ENCODE data around the gene MAPK11. TPM values are rescaled to one million over a fixed set of nuclear protein-coding genes. Genes with fewer than 3 reads are reported as not detected.

MAPK11 gene
- total RNA-seq, 2 donors from 2014 or later, result 0.33 to 0.40 TPM

DNA sequence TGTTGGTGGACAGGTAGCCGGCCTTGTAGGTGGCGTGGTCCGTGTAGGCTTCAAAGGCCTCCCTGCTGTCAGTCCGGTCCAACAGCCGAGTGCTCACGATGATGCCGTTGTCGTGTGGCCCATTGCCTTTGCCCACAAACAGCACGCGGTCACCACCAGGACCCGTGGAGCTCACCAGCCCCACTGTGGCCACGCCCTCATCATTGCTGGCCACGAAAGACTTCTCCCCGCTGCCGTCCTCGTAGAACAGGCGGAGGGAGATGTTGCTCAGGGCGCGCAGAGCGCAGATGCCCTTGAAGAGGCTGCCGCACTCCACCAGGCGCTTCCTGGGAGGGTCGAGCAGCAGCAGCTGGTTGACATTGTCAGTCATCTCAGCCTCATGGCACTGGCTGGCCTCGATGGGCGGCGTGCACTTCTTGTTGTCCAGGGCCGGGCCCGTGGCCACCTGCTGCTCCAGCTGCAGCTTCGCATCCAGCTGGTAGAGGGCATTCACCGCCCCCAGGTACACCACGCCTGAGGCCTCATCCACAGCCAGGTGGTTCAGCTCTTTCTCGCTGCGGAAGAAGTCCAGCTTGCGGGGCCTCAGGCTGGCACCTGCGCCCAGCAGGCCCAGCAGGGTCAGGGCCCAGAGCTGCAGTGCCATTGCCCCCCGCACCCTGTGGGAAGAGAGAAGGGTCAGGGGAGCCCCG, 19.9 kb upstream of the MAPK11 start:
- 95 to 96% methylated on average over 35 to 37 of the region's 37 CpGs for WGBS, 2 experiments (ENCODE audit: insufficient coverage in 1 of 2, insufficient read length in 1 of 2)
- H3K4me1 Mint-ChIP-seq, result peaks cover 8% of the 10 kb centered on the region
- H3K36me3 Mint-ChIP-seq (ENCODE audit: low read depth), result peaks cover 13% of the 10 kb centered on the region
- Histone ChIP-seq H3K4me3 (ENCODE audit: low read length) (no peak overlapping the region), H3K27me3 (ENCODE audit: control insufficient read depth, insufficient read depth, low read length, poor library complexity, severe bottlenecking) (no peaks in the 10 kb centered on the region), H3K36me3 (ENCODE audit: control insufficient read depth, insufficient read depth, low read length) (peaks cover 16% of the 10 kb centered on the region), H3K9me3 (ENCODE audit: control insufficient read depth, low read length) (no peaks in the 10 kb centered on the region), H3K27ac (ENCODE audit: low read depth, low read length) (no peak overlapping the region), H3K9ac (ENCODE audit: extremely low read depth, low read length, poor library complexity, severe bottlenecking) (no peak overlapping the region), H3K4me1 (ENCODE audit: control insufficient read depth, insufficient read depth, low read length) (peaks cover 15% of the 10 kb centered on the region)
- H3K27me3 Mint-ChIP-seq (ENCODE audit: insufficient read depth), result no peaks in the 10 kb centered on the region
- no peak for DNase-seq
- no peak overlapping the region for H3K27ac Mint-ChIP-seq
- TF ChIP-seq, protein P1, sequence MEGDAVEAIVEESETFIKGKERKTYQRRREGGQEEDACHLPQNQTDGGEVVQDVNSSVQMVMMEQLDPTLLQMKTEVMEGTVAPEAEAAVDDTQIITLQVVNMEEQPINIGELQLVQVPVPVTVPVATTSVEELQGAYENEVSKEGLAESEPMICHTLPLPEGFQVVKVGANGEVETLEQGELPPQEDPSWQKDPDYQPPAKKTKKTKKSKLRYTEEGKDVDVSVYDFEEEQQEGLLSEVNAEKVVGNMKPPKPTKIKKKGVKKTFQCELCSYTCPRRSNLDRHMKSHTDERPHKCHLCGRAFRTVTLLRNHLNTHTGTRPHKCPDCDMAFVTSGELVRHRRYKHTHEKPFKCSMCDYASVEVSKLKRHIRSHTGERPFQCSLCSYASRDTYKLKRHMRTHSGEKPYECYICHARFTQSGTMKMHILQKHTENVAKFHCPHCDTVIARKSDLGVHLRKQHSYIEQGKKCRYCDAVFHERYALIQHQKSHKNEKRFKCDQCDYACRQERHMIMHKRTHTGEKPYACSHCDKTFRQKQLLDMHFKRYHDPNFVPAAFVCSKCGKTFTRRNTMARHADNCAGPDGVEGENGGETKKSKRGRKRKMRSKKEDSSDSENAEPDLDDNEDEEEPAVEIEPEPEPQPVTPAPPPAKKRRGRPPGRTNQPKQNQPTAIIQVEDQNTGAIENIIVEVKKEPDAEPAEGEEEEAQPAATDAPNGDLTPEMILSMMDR (conservative IDR thresholded peaks at IDR 0.05), result no peak
- H3K9me3 Mint-ChIP-seq, result no peaks in the 10 kb centered on the region
- H3K4me3 Mint-ChIP-seq, result no peak overlapping the region

DNA sequence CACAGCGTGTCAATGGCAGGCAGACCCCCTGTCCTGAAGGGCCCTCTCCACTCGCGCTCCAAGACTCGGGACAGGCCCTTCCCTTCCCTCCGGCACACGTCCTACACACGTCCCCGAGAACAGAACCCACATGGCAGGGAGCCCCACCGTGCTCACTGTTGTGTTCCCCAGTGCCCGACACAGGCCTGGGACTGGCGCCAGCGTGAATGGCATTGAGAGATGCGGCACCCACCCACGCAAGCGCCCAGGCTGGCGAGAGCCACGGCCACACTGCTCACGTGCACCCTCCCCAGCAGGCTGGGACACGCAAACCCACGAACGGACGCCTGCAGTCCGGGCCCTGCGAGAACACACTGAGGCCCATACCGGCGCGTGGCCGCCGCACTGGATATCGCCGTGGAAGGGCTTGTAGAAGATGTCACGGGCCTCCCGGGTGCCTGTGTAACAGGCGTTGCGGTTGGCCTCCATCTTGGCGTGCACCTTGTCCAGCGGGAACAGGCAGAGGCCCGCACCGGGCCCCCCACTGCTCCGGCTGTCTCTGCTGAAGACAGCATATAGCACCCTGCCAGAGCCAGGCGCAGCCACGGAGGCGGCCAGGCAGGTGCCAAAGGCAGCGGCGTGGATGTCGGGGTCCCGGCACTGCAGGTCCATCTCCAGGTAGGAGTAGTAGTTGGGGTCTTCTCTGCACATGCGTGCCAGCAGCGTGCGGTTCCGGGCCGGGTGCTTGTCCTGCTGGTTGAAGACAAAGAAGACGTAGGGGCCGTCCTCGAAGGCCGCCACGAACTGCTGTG, 19.2 kb upstream of the MAPK11 start:
- TF ChIP-seq, protein P1 (conservative IDR thresholded peaks at IDR 0.05), result no peak
- no peaks in the 10 kb centered on the region for H3K9me3 Mint-ChIP-seq
- H3K4me3 Mint-ChIP-seq, result no peak overlapping the region
- Histone ChIP-seq H3K9ac (ENCODE audit: extremely low read depth, low read length, poor library complexity, severe bottlenecking) (no peak overlapping the region), H3K4me1 (ENCODE audit: control insufficient read depth, insufficient read depth, low read length) (peaks cover 15% of the 10 kb centered on the region), H3K27me3 (ENCODE audit: control insufficient read depth, insufficient read depth, low read length, poor library complexity, severe bottlenecking) (no peaks in the 10 kb centered on the region), H3K36me3 (ENCODE audit: control insufficient read depth, insufficient read depth, low read length) (peaks cover 16% of the 10 kb centered on the region), H3K9me3 (ENCODE audit: control insufficient read depth, low read length) (no peaks in the 10 kb centered on the region), H3K4me3 (ENCODE audit: low read length) (no peak overlapping the region), H3K27ac (ENCODE audit: low read depth, low read length) (no peak overlapping the region)
- peaks cover 8% of the 10 kb centered on the region for H3K4me1 Mint-ChIP-seq
- no peaks in the 10 kb centered on the region for H3K27me3 Mint-ChIP-seq (ENCODE audit: insufficient read depth)
- no peak overlapping the region for H3K27ac Mint-ChIP-seq
- DNase-seq, result no peak
- peaks cover 17% of the 10 kb centered on the region for H3K36me3 Mint-ChIP-seq (ENCODE audit: low read depth)
- WGBS, 2 experiments (ENCODE audit: insufficient coverage in 1 of 2, insufficient read length in 1 of 2), result 97 to 98% methylated on average over 44 to 57 of the region's 57 CpGs

DNA sequence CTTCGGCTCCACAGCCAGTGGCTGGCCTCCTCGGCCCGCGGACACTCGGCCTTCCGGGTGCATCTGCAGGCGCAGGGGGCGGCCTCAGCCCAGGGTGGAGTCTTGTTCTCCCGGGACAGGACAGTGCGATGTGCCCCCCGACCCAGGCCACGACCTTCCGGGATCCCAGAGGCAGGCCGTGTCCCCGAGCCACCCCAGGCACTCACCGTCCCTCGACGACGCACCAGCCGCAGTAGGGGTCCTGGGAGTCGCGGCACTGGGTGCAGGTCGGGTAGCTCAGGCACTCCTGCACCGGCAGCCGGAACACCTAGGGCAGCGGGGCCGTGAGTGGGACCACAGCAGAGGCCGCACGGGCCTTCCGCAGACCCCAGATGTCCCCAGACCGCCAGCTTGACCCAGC, 17.6 kb upstream of the MAPK11 start:
- H3K4me1 Mint-ChIP-seq, result peaks cover 2% of the 10 kb centered on the region
- Histone ChIP-seq H3K27ac (ENCODE audit: low read depth, low read length) (no peak overlapping the region), H3K27me3 (ENCODE audit: control insufficient read depth, insufficient read depth, low read length, poor library complexity, severe bottlenecking) (no peaks in the 10 kb centered on the region), H3K9ac (ENCODE audit: extremely low read depth, low read length, poor library complexity, severe bottlenecking) (no peak overlapping the region), H3K36me3 (ENCODE audit: control insufficient read depth, insufficient read depth, low read length) (peaks cover 18% of the 10 kb centered on the region), H3K4me1 (ENCODE audit: control insufficient read depth, insufficient read depth, low read length) (peaks cover under 1% of the 10 kb centered on the region), H3K9me3 (ENCODE audit: control insufficient read depth, low read length) (no peaks in the 10 kb centered on the region), H3K4me3 (ENCODE audit: low read length) (no peak overlapping the region)
- 95 to 96% methylated on average over 18 to 31 of the region's 31 CpGs for WGBS, 2 experiments (ENCODE audit: insufficient coverage in 1 of 2, insufficient read length in 1 of 2)
- H3K36me3 Mint-ChIP-seq (ENCODE audit: low read depth), result peaks cover 19% of the 10 kb centered on the region
- no peak overlapping the region for H3K4me3 Mint-ChIP-seq
- TF ChIP-seq, protein P1 (conservative IDR thresholded peaks at IDR 0.05), result no peak
- no peaks in the 10 kb centered on the region for H3K9me3 Mint-ChIP-seq
- no peaks in the 10 kb centered on the region for H3K27me3 Mint-ChIP-seq (ENCODE audit: insufficient read depth)
- H3K27ac Mint-ChIP-seq, result no peak overlapping the region
- DNase-seq, result no peak
